ENCODE data around the gene MAP4K4.
"Not testable (repeated sequence)": the region's sequence is repeated elsewhere in the genome, so short reads cannot be mapped to it uniquely, and the experiment has no call there.

Gene MAP4K4

GRCh38 chr2:101921953-101922325 lies 224.4 kb downstream of the MAP4K4 start:
- Histone ChIP-seq H3K23ac (ENCODE audit: low read length) (no peak overlapping the region), H3K4me1 (ENCODE audit: control insufficient read depth, low read depth, low read length) (no peaks in the 10 kb centered on the region), H2BK120ac (ENCODE audit: low read depth, low read length) (no peak overlapping the region), H4K8ac (ENCODE audit: low read depth, low read length) (no peak overlapping the region), H3K79me2 (ENCODE audit: control insufficient read depth, insufficient read depth, low read length) (no peaks in the 10 kb centered on the region), H3K79me1 (ENCODE audit: low read length) (no peaks in the 10 kb centered on the region), H3K4ac (ENCODE audit: low read depth, low read length) (no peak overlapping the region), H3K36me3 (ENCODE audit: control insufficient read depth, insufficient read depth, low read length) (no peaks in the 10 kb centered on the region), H4K5ac (ENCODE audit: low read length) (no peak overlapping the region), H3K27ac (ENCODE audit: low read depth, low read length) (no peak overlapping the region), H3K56ac (ENCODE audit: low read length) (no peak overlapping the region), H3K18ac (ENCODE audit: low read length) (no peak overlapping the region), H2AK5ac (ENCODE audit: low read length) (no peak overlapping the region), H2BK15ac (replicated peaks; ENCODE audit: low read depth) (no peak overlapping the region), H3K27me3 (ENCODE audit: insufficient read depth, low read length, poor library complexity) (no peaks in the 10 kb centered on the region), H3K9ac (ENCODE audit: low read length) (no peak overlapping the region), H2BK5ac (ENCODE audit: low read length) (no peak overlapping the region), H3K4me2 (ENCODE audit: low read length) (no peak overlapping the region), H3K4me3 (ENCODE audit: low read length) (no peak overlapping the region)
- WGBS (ENCODE audit: extremely low coverage, insufficient coverage, low lambda C conversion rate): no CpG with 5 or more reads among the region's 2 CpGs
- no peak for DNase-seq

- not testable (repeated sequence) for H3K79me1 ChIP-seq (ENCODE audit: low read length); DNase-seq; H3K4me1 ChIP-seq (ENCODE audit: control insufficient read depth, low read depth, low read length); H3K36me3 ChIP-seq (ENCODE audit: control insufficient read depth, insufficient read depth, low read length); H4K8ac ChIP-seq (ENCODE audit: low read depth, low read length); H3K79me2 ChIP-seq (ENCODE audit: control insufficient read depth, insufficient read depth, low read length); H3K27ac ChIP-seq (ENCODE audit: low read depth, low read length); H3K4me2 ChIP-seq (ENCODE audit: low read length); H3K4ac ChIP-seq (ENCODE audit: low read depth, low read length); H3K4me3 ChIP-seq (ENCODE audit: low read length); H2BK120ac ChIP-seq (ENCODE audit: low read depth, low read length); H4K5ac ChIP-seq (ENCODE audit: low read length); H3K23ac ChIP-seq (ENCODE audit: low read length); H2BK15ac ChIP-seq (replicated peaks; ENCODE audit: low read depth); H3K27me3 ChIP-seq (ENCODE audit: insufficient read depth, low read length, poor library complexity); H3K18ac ChIP-seq (ENCODE audit: low read length); H2AK5ac ChIP-seq (ENCODE audit: low read length); H2BK5ac ChIP-seq (ENCODE audit: low read length); H3K9ac ChIP-seq (ENCODE audit: low read length); H3K56ac ChIP-seq (ENCODE audit: low read length)
Measured at GRCh38 chr2:101924311-101924710, 226.8 kb downstream of the MAP4K4 start.

GRCh38 chr2:101930019-101930418 lies 232.5 kb downstream of the MAP4K4 start:
- Histone ChIP-seq H2BK15ac (replicated peaks; ENCODE audit: low read depth) (no peak overlapping the region), H3K4me1 (ENCODE audit: control insufficient read depth, low read depth, low read length) (no peaks in the 10 kb centered on the region), H3K4ac (ENCODE audit: low read depth, low read length) (no peak overlapping the region), H3K56ac (ENCODE audit: low read length) (no peak overlapping the region), H2BK5ac (ENCODE audit: low read length) (no peak overlapping the region), H3K79me2 (ENCODE audit: control insufficient read depth, insufficient read depth, low read length) (no peaks in the 10 kb centered on the region), H3K9ac (ENCODE audit: low read length) (no peak overlapping the region), H3K27ac (ENCODE audit: low read depth, low read length) (no peak overlapping the region), H3K18ac (ENCODE audit: low read length) (no peak overlapping the region), H4K8ac (ENCODE audit: low read depth, low read length) (no peak overlapping the region), H3K23ac (ENCODE audit: low read length) (no peak overlapping the region), H3K4me3 (ENCODE audit: low read length) (no peak overlapping the region), H4K5ac (ENCODE audit: low read length) (no peak overlapping the region), H3K4me2 (ENCODE audit: low read length) (no peak overlapping the region), H2BK120ac (ENCODE audit: low read depth, low read length) (no peak overlapping the region), H3K79me1 (ENCODE audit: low read length) (no peaks in the 10 kb centered on the region), H2AK5ac (ENCODE audit: low read length) (no peak overlapping the region), H3K36me3 (ENCODE audit: control insufficient read depth, insufficient read depth, low read length) (no peaks in the 10 kb centered on the region), H3K27me3 (ENCODE audit: insufficient read depth, low read length, poor library complexity) (no peaks in the 10 kb centered on the region)
- no peak for DNase-seq
- no CpG with 5 or more reads among the region's 3 CpGs for WGBS (ENCODE audit: extremely low coverage, insufficient coverage, low lambda C conversion rate)

GRCh38 chr2:101930847-101931246 lies 233.3 kb downstream of the MAP4K4 start:
- Histone ChIP-seq H3K27ac (ENCODE audit: low read depth, low read length) (no peak overlapping the region), H2BK120ac (ENCODE audit: low read depth, low read length) (no peak overlapping the region), H3K4ac (ENCODE audit: low read depth, low read length) (no peak overlapping the region), H4K5ac (ENCODE audit: low read length) (no peak overlapping the region), H3K56ac (ENCODE audit: low read length) (no peak overlapping the region), H3K4me2 (ENCODE audit: low read length) (no peak overlapping the region), H3K18ac (ENCODE audit: low read length) (no peak overlapping the region), H2BK15ac (replicated peaks; ENCODE audit: low read depth) (no peak overlapping the region), H3K79me2 (ENCODE audit: control insufficient read depth, insufficient read depth, low read length) (no peaks in the 10 kb centered on the region), H3K27me3 (ENCODE audit: insufficient read depth, low read length, poor library complexity) (no peaks in the 10 kb centered on the region), H4K8ac (ENCODE audit: low read depth, low read length) (no peak overlapping the region), H3K23ac (ENCODE audit: low read length) (no peak overlapping the region), H3K4me3 (ENCODE audit: low read length) (no peak overlapping the region), H2AK5ac (ENCODE audit: low read length) (no peak overlapping the region), H3K79me1 (ENCODE audit: low read length) (no peaks in the 10 kb centered on the region), H2BK5ac (ENCODE audit: low read length) (no peak overlapping the region), H3K9ac (ENCODE audit: low read length) (no peak overlapping the region), H3K36me3 (ENCODE audit: control insufficient read depth, insufficient read depth, low read length) (no peaks in the 10 kb centered on the region), H3K4me1 (ENCODE audit: control insufficient read depth, low read depth, low read length) (no peaks in the 10 kb centered on the region)
- DNase-seq: no peak
- WGBS (ENCODE audit: extremely low coverage, insufficient coverage, low lambda C conversion rate): no CpG with 5 or more reads among the region's 4 CpGs

GRCh38 chr2:101931402-101931801 lies 233.9 kb downstream of the MAP4K4 start:
- Histone ChIP-seq H3K27me3 (ENCODE audit: insufficient read depth, low read length, poor library complexity) (no peaks in the 10 kb centered on the region), H3K9ac (ENCODE audit: low read length) (no peak overlapping the region), H3K4me1 (ENCODE audit: control insufficient read depth, low read depth, low read length) (no peaks in the 10 kb centered on the region), H2AK5ac (ENCODE audit: low read length) (no peak overlapping the region), H3K23ac (ENCODE audit: low read length) (no peak overlapping the region), H3K4me2 (ENCODE audit: low read length) (no peak overlapping the region), H3K27ac (ENCODE audit: low read depth, low read length) (no peak overlapping the region), H3K4me3 (ENCODE audit: low read length) (no peak overlapping the region), H3K56ac (ENCODE audit: low read length) (no peak overlapping the region), H2BK5ac (ENCODE audit: low read length) (no peak overlapping the region), H3K79me1 (ENCODE audit: low read length) (no peaks in the 10 kb centered on the region), H2BK120ac (ENCODE audit: low read depth, low read length) (no peak overlapping the region), H4K5ac (ENCODE audit: low read length) (no peak overlapping the region), H3K79me2 (ENCODE audit: control insufficient read depth, insufficient read depth, low read length) (no peaks in the 10 kb centered on the region), H3K18ac (ENCODE audit: low read length) (no peak overlapping the region), H3K36me3 (ENCODE audit: control insufficient read depth, insufficient read depth, low read length) (no peaks in the 10 kb centered on the region), H2BK15ac (replicated peaks; ENCODE audit: low read depth) (no peak overlapping the region), H3K4ac (ENCODE audit: low read depth, low read length) (no peak overlapping the region), H4K8ac (ENCODE audit: low read depth, low read length) (no peak overlapping the region)
- no peak for DNase-seq
- no CpG with 5 or more reads among the region's 3 CpGs for WGBS (ENCODE audit: extremely low coverage, insufficient coverage, low lambda C conversion rate)

GRCh38 chr2:101935764-101936163 lies 238.3 kb downstream of the MAP4K4 start:
- H3K9ac ChIP-seq (ENCODE audit: low read length); H2BK5ac ChIP-seq (ENCODE audit: low read length); H2AK5ac ChIP-seq (ENCODE audit: low read length); H3K4me3 ChIP-seq (ENCODE audit: low read length); H3K23ac ChIP-seq (ENCODE audit: low read length); H2BK120ac ChIP-seq (ENCODE audit: low read depth, low read length); H3K56ac ChIP-seq (ENCODE audit: low read length); H3K79me2 ChIP-seq (ENCODE audit: control insufficient read depth, insufficient read depth, low read length); H3K18ac ChIP-seq (ENCODE audit: low read length); H3K36me3 ChIP-seq (ENCODE audit: control insufficient read depth, insufficient read depth, low read length); H3K4me2 ChIP-seq (ENCODE audit: low read length); H3K27me3 ChIP-seq (ENCODE audit: insufficient read depth, low read length, poor library complexity); H3K4ac ChIP-seq (ENCODE audit: low read depth, low read length); H4K5ac ChIP-seq (ENCODE audit: low read length); H3K79me1 ChIP-seq (ENCODE audit: low read length); H3K4me1 ChIP-seq (ENCODE audit: control insufficient read depth, low read depth, low read length); H3K27ac ChIP-seq (ENCODE audit: low read depth, low read length); H2BK15ac ChIP-seq (replicated peaks; ENCODE audit: low read depth); H4K8ac ChIP-seq (ENCODE audit: low read depth, low read length): not testable (repeated sequence)
- DNase-seq: peak; percentile 56
- no CpG with 5 or more reads among the region's 4 CpGs for WGBS (ENCODE audit: extremely low coverage, insufficient coverage, low lambda C conversion rate)
